ENCODE measurements around the gene TFAP2A. TPM values are rescaled to one million over a fixed set of nuclear protein-coding genes. Genes with fewer than 3 reads are reported as not detected.

The TFAP2A gene
- total and polyA plus RNA-seq, 10 of the 15 experiments (the other 5 are each of a cell fraction or from before 2014, with no cell fraction given) = 0.05 to 0.46 (median 0.17) TPM; not detected in 4

- no peak for TF ChIP-seq PRDM15 (CRISPR knock-in tag; IDR thresholded peaks at IDR 0.05)
- no peak for TF ChIP-seq MAX (IDR thresholded peaks at IDR 0.05; ENCODE audit: low read depth, low read length)
- TF ChIP-seq STAT3 (IDR thresholded peaks at IDR 0.05; ENCODE audit: low read depth, low read length) = peak; percentile 47; the same call in 1 of the 2 replicates
- TF ChIP-seq DPF2 (IDR thresholded peaks at IDR 0.05) = peak; percentile 100
- no peak for TF ChIP-seq E2F4 (IDR thresholded peaks at IDR 0.05; ENCODE audit: low read depth, low read length)
- TF ChIP-seq KLF5 (IDR thresholded peaks at IDR 0.05; ENCODE audit: partially characterized antibody) = no peak
- TF ChIP-seq RCOR1 (conservative IDR thresholded peaks at IDR 0.05; ENCODE audit: low read depth, low read length) = peak; percentile 80; the same call in 1 of the 2 replicates
- TF ChIP-seq EGR1 (IDR thresholded peaks at IDR 0.05; ENCODE audit: borderline replicate concordance in 1 of 2, low read depth in 2 of 2, low read length in 2 of 2) = peak in 1 of 2 experiments; percentile 90; a peak in 2 of 3 replicates
- no peak for TF ChIP-seq USF2 (IDR thresholded peaks at IDR 0.05; ENCODE audit: borderline replicate concordance, low read depth, low read length)
- peak; percentile 78 for TF ChIP-seq RUNX3 (IDR thresholded peaks at IDR 0.05; ENCODE audit: low read length)
- TF ChIP-seq MXI1 (IDR thresholded peaks at IDR 0.05; ENCODE audit: low read depth, low read length) = peak; percentile 66
- peak; percentile 86 for TF ChIP-seq MEF2B (IDR thresholded peaks at IDR 0.05; ENCODE audit: partially characterized antibody, poor library complexity, severe bottlenecking)
- peak; percentile 65; the same call in 1 of the 2 replicates for TF ChIP-seq CREB1 (IDR thresholded peaks at IDR 0.05; ENCODE audit: low read depth)
- peak; percentile 82; the same call in 1 of the 2 replicates for TF ChIP-seq FOXM1 (IDR thresholded peaks at IDR 0.05; ENCODE audit: low read depth, low read length)
- TF ChIP-seq EED (IDR thresholded peaks at IDR 0.05; ENCODE audit: low read depth) = peak; percentile 57
- no peak for TF ChIP-seq YY1 (IDR thresholded peaks at IDR 0.05; ENCODE audit: low read depth, low read length)
- no peak for TF ChIP-seq SREBF1 (IDR thresholded peaks at IDR 0.05; ENCODE audit: low read length)
- no peak for TF ChIP-seq SRF (IDR thresholded peaks at IDR 0.05; ENCODE audit: low read depth in 2 of 2, low read length in 2 of 2)
- TF ChIP-seq E2F8 (IDR thresholded peaks at IDR 0.05; ENCODE audit: low read depth, partially characterized antibody) = peak; percentile 50
- no peak for TF ChIP-seq KDM1A (IDR thresholded peaks at IDR 0.05; ENCODE audit: borderline replicate concordance)
- TF ChIP-seq STAT1 (conservative IDR thresholded peaks at IDR 0.05) = no peak
- TF ChIP-seq CBFB (IDR thresholded peaks at IDR 0.05; ENCODE audit: low read depth) = no peak
These were observed 45.2 kb upstream of the TFAP2A start (continued) for GRCh38 chr6:10460096-10460495.
